Fibroblast of skin of left quadriceps (primary cell): ENCODE data around the gene MAP1S.
A peak's percentile ranks its signal among the peaks of the same experiment; 100 is the strongest.

Experiments
- DNase-seq, 2 experiments: peaks; one replicate each; pipeline ENCODE4 v3.0.0-alpha.2; 2013; ENCODE audit warnings: low read depth in 2 of 2

Gene MAP1S

DNA sequence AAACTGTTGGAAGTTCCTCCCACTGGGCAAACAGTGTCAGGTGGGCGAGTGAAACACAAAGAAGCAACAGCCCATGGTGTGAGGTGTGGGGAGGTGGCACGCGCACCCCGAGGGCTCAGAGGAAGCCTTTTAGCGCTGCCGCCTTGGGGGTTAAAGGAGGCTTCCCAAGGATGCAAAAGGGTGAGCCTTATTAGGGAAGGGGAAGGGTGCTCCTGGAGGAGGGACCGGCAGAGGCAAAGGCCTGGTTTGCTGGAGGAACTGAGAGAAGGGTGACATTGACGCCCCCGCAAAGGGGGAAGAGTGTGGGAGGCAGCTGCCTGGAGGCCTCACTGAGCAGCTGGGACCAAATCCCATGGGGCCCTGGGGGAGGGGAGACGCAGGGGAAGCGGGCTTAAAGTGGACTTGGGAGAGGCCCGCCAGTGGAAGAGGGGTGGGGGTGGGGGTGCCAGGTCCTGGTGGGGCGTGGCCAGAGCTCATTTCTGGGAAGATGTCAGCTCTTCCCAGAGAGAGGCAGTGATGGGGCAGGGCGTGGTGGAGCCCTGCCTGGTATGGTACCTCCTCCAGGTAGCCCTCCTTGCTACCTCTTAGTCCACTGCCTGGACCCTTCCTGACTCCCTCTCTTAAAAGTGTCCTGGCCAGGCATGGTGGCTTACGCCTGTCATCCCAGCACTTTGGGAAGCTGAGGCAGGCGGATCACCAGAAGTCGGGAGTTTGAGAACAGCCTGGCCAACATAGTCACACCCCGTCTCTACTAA, 20.0 kb downstream of the MAP1S start:
- DNase-seq: no peak

DNA sequence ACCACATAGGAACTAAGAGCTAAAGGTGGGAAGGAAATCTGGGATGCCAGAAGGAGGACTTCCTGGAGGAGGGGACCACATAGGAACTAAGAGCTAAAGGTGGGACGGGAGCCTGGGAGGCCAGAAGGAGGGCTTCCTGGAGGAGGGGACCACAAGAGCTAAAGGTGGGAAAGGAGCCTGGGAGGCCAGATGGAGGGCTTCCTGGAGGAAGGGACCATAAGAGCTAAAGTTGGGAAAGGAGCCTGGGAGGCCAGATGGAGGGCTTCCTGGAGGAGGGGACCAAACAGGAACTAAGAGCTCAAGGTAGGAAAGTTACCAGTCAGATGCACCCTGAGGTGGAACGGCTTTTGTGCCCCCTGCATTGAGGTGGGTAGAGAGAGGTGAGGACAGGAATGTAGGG, 22.2 kb downstream of the MAP1S start:
- DNase-seq: no peak

DNA sequence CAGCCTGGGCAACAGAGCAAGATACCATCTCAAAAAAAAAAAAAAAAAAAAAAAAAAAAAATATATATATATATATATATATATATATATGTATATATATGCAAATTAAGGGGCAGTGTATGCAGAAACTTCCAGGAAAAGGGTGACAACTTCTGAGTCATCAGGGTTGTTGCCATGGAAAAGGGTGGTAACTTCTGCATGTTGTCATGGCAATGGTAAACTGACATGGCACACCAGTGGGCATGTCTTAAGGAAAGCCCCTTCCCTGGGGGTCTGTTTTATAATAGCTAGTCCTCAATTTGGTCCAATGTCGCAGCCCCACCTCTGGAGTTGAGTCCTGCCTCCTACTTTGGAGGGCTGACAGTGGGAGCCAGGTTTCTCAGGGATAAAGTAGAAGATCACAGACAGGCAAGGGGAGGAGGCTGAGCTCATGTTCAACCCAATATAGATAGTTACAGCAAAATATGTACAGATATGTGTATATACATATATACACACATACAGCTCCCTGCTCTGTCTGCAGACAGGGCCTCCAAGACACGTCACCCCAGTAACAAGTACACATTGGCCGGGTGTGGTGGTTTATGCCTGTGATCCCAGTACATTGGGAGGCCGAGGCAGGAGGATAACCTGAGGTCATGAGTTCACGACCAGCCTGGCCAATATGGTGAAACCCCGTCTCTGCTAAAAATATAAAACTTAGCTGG, 24.7 kb downstream of the MAP1S start:
- DNase-seq: no peak

DNA sequence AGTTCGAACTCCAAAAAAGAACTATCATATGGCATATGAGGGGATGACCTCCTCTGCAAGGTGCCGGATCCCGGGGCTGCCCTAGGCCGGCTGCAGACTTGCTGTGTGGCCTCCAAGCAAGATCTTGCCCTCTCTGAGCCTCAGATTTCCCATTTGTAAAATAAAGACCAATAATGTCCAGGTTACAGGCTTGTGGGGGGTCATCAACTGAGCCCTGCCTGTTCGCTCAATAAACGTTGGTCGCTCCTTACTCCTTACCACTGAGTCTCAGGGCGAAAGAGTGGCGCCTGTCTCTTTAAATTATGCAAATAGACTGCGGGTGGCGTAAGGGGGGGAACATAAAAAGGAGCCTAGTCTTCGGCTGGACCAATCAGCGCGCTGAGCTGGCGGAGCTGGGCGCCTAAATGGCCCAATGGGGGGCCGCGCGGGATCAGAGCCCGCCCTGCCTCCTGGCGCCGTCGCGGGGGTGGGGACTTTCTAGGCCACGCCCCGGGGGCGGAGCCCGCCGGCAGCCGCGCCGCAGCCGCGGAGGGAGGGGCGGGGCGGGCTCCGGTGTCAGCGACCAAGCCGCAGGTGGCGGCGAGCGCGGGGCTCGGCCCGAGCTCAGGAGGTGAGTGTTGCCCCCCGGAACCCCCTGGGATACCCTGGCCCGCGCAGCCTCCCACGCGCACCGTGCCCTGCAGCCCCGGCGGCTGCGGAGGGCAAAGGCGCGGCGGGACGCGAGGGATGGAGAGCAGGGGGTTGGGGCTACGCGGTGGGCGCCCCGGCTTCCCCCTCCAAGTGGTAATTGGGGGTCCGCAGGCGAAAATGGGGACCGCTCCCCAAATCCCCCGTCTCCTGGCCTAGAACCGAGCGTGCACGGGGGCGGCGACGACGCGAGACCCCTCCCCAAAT, 28.2 kb downstream of the MAP1S start:
- DNase-seq: peak; percentile 81 to 82

DNA sequence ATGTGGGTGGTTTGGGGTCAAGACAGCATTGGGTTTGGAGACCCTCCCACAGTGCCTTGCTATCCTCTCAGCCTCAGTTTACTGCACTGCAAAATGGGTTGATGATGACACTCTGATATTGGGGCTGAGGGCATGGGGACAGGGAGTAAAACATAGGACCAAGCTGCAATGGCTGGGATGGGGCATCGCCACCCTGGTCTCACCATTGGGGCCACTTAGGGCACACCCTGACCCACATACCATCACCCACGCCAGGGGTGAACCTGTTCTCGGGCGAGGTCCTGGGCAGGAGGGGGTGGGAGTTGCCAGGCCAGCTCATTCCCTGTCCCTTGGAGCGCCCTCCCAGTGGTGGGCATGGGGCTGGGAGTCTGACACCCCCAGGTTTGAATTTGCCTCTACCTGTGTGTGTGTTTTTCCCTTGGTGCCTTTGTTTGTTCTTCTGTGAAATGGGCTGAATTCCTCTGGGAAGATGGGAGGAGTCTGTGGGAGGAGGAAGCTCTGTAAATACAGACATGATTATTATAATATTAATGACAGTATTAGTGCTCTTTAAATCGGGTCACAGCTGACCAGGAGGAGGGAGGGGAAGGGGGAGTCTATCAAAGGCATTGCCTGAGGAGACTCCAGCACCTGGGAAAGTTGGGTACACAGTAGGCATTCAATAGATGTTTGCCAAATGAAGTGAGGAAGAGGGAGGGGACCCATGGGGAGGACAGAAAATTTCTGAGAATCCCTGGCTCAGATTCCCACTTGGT, 29.8 kb downstream of the MAP1S start:
- DNase-seq: no peak

DNA sequence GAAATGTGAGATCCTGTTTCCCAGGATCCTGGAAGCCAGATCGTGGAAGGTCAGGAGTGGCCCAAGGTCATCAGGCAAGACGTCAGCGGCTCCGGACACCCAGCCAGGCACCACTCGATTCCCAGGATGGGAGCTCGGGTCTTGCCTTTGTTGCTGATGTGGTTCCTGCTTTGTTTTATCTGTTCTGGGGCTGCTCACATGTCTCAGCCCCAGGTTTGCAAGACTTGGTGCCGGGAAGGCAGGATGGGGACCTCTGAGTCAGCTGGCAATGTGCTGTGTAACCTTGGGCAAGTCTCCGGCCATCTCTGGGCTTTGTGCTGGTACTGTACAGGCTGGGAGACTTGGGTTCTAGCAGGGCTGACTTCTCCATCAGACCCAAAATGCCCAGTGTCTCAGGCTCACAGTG, 30.6 kb downstream of the MAP1S start:
- DNase-seq: no peak

DNA sequence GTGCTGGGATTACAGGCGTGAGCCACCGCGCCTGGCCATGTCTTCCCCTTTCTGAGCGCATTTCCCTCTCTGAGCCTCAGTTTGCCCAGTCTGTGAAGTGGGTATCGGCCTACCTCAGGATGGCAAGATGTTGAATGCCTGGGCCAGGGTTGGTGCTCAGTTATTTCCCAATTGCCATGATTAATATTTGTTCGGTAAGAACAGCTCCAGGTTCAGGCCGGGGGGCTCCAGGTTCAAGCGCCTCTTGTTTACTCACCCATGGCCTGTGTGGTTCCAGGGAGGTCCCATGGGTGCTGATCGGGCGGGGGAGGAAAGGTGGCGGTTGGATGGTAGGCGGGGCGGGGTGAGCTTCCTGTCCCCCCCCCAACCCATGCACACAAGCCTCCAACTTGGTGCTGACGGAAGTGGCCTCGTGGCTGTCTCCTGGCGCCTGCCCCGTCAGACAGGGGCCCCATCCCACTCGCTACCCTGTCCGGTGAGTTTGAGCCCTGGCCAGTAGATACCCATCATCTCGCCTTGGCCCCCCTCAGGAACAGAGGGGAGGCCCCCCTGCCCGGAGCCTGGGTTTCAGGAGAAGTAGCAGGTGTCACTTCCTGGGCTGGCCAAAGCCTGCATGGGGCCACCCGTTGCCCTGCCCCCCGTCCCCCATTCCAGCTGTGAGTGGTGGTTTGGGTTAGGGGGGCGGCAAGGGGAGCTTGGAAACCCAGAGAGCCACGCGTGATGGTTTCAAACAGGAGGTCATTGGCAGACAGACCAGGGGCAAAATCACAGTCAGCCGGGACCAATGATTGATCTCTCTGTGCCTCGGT, 32.0 kb downstream of the MAP1S start, which contains the start of gene FCHO1:
FCHO1 (plus strand) TSS at position 375 of the 809 bp plus-strand sequence. CDS start 3,688 bp downstream, outside the sequence.
- no peak for DNase-seq

DNA sequence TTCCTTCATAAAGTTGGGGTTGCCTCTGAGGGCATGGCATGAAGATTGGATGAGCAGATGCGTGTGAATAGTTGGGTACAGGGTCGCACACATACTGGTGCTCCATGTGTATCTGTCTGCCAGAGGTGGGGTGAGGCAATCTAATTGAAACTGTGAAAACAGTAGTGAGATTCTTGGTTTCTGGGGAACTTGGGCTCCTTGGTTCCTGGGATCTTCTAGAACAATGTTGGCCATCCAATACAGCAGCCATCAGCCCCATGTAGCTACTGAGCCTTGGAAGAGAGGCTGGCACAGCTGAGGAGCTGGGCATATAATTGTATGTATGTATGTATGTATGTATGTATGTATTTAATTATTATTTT, 32.6 kb downstream of the MAP1S start:
- no peak for DNase-seq

DNA sequence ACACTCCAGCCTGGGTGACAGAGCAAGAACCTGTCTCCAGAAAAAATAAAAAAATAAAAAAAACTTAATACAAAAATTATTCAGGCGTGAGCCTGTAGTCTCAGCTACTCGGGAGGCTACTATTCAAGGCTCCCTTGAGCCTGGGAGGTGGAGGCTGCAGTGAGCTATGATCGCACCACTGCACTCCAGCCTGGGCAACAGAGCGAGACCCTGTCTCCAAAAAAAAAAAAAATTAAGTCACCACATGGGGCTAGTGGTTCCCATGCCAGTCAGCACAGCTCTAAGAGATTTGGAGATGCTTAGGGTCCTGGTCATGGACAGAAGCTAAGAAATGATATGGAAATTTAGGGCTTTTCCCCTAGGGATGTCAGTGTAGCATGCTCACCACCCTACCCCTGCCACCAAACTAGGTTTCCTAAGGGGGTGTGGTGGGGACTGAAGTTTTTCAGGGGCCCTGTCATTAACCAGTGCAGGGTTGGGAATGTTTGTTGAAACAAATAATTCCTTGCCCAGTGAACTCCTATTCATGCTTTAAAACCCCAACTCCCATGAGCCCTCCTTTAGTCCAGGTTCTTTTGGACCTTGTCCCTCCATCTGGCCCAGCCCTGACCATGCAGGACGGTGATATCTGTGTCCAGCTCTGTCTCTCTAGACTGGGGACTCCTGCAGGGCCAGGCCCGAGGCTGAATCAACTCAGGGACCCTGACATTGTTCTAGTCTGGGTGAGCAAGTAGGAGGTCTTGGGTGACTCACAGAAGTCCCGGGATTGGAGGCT, 33.8 kb downstream of the MAP1S start:
- no peak for DNase-seq

DNA sequence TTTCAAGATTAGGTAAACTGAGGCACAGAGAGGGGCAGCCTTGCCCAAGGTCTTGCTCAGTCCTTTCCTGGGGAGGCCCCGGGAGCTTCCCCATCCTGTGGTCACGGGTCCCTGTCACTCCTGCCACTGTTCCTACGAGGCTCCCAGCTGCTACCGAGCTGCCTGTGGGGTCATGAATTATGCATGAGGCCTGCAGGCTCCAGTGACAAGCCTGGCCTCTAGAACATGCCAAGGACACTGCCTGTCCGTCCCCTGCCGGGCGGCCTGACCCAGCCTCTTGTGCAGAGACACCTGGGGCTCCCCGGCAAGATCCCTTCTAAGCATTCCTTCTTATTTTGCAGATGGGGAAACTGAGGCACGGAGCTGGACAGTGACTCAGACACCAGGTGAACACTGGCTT, 34.7 kb downstream of the MAP1S start:
- DNase-seq: no peak

DNA sequence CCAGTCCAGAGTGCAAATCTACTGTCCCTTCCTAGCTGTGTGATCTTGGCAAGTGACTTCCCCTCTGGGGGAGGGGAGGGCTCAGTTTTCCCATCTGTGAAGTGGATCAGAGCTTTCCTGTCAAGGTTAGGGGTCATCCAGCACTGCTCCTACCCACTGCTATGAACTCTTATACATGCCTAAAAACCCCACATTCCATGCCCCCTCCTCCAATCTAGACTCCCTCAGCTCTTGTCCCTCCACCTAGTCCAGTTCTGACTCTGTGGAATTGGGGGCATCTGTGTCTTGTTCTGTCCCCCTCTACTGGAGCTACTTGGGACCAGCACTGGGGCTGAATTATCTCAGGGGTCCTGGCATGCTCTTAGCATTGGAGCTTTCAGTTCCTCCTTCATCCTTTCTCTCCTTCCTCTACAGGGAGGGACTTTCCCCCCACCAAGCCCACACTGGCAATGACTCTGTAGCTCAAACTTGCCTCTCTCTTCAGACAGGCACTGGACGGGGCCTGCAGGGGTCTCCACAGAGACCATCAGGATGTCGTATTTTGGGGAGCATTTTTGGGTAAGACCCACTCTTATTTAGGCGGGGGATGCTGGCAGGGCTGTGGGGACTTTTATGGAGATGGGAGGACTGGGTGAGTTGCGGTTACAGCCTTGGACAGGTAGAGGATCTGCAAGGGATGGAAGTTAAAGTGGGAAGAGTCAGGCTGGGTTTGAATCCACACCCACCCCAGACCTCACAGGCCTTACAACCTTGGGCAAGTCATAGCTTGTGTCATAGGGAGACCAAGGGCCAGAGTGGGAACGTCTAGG, 35.6 kb downstream of the MAP1S start:
- DNase-seq: no peak

DNA sequence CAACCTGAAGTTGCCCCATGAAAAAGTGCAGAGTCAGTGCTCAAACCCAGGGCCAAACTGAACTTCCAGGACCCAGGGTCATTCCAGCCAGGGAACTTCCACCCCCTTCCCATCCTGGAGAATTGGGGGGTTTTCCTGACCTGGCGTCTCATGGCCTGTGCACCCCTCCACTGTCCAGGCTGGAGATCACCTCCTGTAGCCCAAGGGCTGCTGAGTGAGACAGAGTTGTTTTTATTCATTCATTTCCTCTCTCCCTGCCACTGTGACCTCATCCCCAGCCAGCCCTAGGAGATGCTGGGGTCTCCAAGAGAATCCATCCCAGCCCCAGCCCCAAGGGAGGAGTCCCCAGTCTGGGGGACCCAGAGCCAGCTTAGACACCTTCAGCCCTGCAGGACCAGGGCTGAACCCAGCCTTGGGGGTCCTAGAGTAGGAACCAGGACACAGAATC, 36.2 kb downstream of the MAP1S start:
- no peak for DNase-seq

DNA sequence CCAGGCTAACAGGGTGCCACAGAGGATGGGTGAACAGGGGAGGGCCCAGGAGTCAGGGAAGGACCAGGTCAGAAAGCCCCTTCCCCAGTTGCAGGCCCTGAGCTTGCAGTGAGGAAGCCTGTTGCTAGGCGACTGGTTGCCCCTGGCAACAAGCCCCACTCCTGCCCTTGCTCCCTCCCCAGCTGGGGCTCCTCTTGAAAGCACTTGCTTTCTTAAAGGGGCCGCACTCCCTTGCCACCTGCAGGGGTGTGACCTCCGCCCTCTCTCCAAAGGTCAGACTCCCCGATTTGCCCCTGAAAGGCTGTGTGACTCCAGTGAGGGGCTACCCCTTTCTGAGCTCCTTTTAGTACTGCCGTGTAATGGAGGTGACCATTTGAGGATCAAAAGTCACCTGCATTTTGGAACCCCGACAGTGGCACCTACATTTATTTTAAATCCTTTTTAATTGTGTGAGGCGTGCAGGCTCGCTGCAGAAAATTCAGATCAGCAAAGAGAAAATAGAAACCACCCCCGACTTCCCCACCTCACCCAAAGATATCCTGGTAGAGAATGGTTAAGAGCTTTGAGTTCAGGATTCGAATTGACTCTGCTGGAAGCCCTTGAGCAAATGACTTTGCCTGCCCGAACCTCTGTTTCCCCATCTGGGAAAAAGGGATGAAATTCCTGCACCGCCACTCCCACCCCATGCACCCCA, 36.8 kb downstream of the MAP1S start:
- DNase-seq: no peak

DNA sequence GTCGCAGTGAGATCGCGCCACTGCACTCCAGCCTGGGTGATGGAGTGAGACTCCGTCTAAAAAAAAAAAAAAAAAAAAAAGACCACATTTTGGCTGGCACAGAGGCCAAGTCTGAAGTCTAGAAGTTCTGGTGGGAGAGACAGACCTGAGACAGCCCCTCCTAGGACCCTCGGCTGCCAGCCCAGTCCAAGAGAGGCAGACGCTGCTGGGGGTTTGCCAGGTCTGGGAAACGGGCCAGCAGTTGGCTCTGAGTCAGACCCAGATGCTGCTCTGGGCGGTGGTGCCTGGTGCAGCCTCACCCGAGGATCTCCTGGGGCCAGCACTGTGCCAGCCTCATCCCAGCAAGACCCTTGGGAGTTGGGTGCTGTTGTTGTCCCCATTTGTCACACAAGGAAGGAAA, 37.8 kb downstream of the MAP1S start:
- DNase-seq: no peak

DNA sequence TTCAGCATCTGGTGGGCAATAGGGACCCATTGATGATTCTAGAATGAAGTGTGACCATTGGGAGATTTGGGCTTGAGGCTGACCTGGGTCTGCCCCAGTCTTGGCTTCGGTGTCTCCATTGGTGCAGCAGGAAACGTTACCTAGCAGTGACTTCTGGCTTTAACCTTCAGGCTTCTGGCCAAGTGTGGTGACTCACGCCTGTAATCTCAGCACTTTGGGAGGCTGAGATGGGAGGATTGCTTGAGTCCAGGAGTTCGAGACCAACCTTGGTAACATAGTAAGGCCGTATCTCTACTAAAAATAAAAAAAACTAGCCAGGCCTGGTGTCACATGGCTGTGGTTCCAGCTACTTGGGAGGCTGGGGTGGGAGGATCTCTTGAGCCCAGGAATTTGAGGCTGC, 39.2 kb downstream of the MAP1S start:
- DNase-seq: no peak

DNA sequence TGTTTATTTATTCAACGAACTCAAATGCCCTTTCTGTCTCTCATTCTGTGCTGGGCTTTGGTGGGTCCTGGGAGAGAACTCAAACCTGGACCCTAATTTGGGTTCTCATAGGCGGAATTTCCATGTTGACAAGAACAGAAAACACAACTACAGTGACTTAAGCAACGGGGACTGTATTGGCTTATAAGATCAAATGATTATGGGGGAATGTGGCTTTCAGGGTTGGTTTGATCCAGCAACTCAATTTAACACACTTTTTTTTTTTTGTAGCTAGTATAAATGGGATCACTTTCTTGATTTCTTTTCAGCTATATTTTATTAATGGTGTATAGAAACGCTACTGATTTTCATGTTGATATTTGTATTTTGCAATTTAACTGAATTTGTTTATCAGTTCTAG, 41.9 kb downstream of the MAP1S start:
- DNase-seq: no peak

DNA sequence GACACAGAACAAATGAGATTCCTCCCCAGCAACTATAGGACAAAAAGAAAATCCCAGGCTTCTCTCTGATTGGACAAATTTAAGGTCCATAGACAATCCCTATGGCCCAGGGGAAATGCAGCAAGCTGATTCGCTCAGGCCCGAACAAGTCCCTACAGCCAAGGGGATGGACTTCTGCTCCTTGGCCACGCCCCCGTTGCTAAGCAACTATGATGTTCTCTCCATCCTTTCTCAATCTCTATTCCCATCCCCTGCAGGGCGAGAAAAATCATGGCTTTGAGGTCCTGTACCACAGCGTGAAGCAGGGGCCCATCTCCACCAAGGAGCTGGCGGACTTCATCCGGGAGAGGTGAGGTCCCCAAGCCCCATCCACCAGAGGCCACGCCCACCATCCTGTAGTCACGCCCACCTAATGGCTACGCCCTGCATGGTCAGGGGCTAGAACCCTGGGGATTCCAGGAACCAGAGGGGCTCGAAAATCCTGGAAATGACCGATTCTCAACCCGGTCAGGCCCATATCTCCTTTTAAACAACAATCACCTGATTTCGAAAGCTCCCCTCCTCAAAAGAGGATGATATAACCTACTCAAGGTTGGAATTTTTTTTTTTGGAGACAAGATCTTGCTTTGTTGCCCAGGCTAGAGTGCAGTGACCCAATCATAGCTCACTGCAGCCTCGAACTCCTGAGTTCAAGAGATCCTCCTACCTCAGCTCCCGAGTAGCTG, 43.4 kb downstream of the MAP1S start:
- peak in 1 of 2 experiments; percentile 20 for DNase-seq

DNA sequence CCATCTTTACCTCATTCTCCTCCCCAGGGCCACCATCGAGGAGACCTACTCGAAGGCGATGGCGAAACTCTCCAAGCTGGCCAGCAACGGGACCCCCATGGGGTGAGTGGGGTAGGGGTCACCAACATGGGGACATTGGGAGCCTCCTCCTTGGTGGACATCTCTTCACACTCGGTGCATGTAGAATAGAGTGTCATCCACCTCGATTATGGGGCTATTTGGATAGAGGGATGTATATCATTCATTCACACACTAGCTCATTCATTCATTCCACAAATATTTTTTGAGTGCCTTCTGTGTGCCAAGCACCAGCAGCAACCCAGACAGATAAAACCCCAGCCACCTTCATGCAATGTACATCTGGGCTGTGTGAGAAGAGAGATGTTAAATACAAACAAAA, 45.1 kb downstream of the MAP1S start:
- DNase-seq: no peak
